GM12874 (cell line): ENCODE data around the gene DNAJB13.

Source experiments
- TF ChIP-seq, protein P1 (sequence below): IDR thresholded peaks from 2 replicates; pipeline ENCODE4 v1.5.1; 2011; ENCODE audit warnings: low read depth, mild to moderate bottlenecking, control low read depth, low read length, moderate library complexity; ENCODE audit not compliant: insufficient read depth

DNAJB13 gene

GRCh38 chr11:74009675-74010305, 59.0 kb downstream of the DNAJB13 start:
- TF ChIP-seq, protein P1, sequence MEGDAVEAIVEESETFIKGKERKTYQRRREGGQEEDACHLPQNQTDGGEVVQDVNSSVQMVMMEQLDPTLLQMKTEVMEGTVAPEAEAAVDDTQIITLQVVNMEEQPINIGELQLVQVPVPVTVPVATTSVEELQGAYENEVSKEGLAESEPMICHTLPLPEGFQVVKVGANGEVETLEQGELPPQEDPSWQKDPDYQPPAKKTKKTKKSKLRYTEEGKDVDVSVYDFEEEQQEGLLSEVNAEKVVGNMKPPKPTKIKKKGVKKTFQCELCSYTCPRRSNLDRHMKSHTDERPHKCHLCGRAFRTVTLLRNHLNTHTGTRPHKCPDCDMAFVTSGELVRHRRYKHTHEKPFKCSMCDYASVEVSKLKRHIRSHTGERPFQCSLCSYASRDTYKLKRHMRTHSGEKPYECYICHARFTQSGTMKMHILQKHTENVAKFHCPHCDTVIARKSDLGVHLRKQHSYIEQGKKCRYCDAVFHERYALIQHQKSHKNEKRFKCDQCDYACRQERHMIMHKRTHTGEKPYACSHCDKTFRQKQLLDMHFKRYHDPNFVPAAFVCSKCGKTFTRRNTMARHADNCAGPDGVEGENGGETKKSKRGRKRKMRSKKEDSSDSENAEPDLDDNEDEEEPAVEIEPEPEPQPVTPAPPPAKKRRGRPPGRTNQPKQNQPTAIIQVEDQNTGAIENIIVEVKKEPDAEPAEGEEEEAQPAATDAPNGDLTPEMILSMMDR = no peak

- TF ChIP-seq, protein P1 = no peak
Observed at GRCh38 chr11:74010306-74011300, 59.8 kb downstream of the DNAJB13 start.

- TF ChIP-seq, protein P1 = no peak
Observed at GRCh38 chr11:74011360-74012073, 60.7 kb downstream of the DNAJB13 start.

GRCh38 chr11:74012074-74012809, 61.4 kb downstream of the DNAJB13 start:
- TF ChIP-seq, protein P1 = no peak

DNA sequence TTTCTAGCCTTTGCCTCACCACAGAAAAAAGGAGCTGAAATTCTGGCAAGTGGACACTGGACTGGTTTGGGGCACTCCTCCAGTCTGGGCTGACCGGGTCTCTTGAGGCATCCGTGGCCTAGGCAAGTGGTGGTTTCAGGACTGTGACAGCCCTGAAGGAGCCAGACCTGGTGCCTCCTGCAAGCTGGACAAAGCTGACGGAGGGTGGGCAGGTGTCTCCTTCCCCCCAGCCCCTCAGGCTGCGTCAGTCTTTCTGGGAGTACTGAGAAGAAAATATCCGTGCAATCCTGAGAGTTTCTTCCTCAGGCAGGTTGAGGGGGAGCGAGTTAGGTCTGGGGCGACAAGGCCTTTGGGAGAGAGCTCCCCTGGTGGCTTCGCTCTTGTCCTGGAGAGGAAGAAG, 62.3 kb downstream of the DNAJB13 start:
- TF ChIP-seq, protein P1 = no peak

DNA sequence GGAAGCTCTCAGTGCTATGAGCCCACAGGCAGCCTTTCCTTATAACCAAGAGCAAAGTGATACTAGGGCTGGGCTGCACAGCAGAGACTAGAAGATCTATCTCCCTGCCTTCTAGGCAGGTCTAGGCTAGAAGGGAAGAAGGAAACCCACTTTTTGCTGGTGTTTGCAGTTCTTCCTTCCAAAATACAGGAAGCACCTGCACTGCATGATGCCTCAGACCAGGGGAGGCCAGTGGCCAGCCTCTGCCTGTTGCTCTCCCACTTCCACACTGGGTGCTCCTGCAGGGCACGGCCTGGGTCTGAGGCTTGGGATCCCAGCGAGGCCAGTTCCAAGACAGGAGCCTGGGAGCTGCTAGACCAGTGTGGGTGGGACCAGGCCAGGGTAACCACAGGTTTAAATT, 64.1 kb downstream of the DNAJB13 start:
- TF ChIP-seq, protein P1 = no peak
